HepG2 (cell line): ENCODE results near the gene SAMD8. TPM values are rescaled to one million over a fixed set of nuclear protein-coding genes. Genes with fewer than 3 reads are reported as not detected.
"Not testable (repeated sequence)": the region's sequence is repeated elsewhere in the genome, so short reads cannot be mapped to it uniquely, and the experiment has no call there.

Experiments
- ATAC-seq: fragments of 200-7000 bp; cut with Tn5 transposase; 3 replicates; pipeline ENCODE4 v1.9.1; 2020; ENCODE audit warnings: mild to moderate bottlenecking, moderate library complexity
- BruUV-seq: library from RNA; stranded (reverse); fragments of 400-500 nt; replicated peaks from 2 replicates; lab custom pipeline; 2021; lab: Mats Ljungman, UMichigan
- CTCF ChIA-PET: fragments of 300-600 bp; formaldehyde crosslinking; extraction: SDS; loops from one replicate; lab custom pipeline; 2021; ENCODE audit warnings: low total read pairs, inconsistent platforms, low intra/inter-chr PET ratio; lab: Yijun Ruan, JAX
- POLR2A ChIA-PET: fragments of 350-600 bp; sonication (Branson Sonifier 250); formaldehyde crosslinking; loops from one replicate; lab custom pipeline; 2020; ENCODE audit warnings: antibody characterized with exemption, inconsistent platforms; lab: Yijun Ruan, JAX
- DNase-seq: peaks from one replicate; pipeline ENCODE4 v3.0.0-alpha.2; 2015; ENCODE audit warnings: low spot score
- FAIRE-seq: peaks from 3 replicates; lab custom pipeline; 2011; peaks lifted over from hg19 to GRCh38; lab: Jason Lieb, UNC
- H2AFZ ChIP-seq: one replicate; pipeline ENCODE4 v1.6.1; 2011; ENCODE audit warnings: low read length, inconsistent platforms
- H3K27ac ChIP-seq: fragments of 300-600 bp; 3 replicates; pipeline ENCODE4 v1.8.0; 2011; ENCODE audit warnings: mixed run types, mild to moderate bottlenecking, mixed read lengths, low read length, inconsistent platforms; ENCODE audit not compliant: insufficient read depth; ENCODE audit errors: extremely low read length
- H3K27me3 ChIP-seq, 2 experiments: fragments of 200-600 bp in 1 of 2; 2 replicates in 1 of 2; 3 replicates in 1 of 2; pipeline versions ENCODE4 v1.6.0 to v1.8.0; 2011; ENCODE audit warnings: low read length in 2 of 2, mild to moderate bottlenecking in 2 of 2, moderate library complexity in 2 of 2, inconsistent platforms in 1 of 2; ENCODE audit not compliant: insufficient read depth in 2 of 2, control insufficient read depth in 1 of 2
- H3K36me3 ChIP-seq, 2 experiments: fragments of 200-600 bp in 1 of 2; replicated peaks in 1 of 2; 2 replicates in 1 of 2; 3 replicates in 1 of 2; pipeline versions ENCODE4 v1.5.1 to v1.8.0; 2011; ENCODE audit warnings: low read length in 2 of 2, inconsistent platforms in 1 of 2; ENCODE audit not compliant: insufficient read depth in 2 of 2, control insufficient read depth in 1 of 2
- H3K4me1 ChIP-seq: 2 replicates; pipeline ENCODE4 v1.5.1; 2012; ENCODE audit warnings: low read length, inconsistent platforms; ENCODE audit not compliant: insufficient read depth
- H3K4me2 ChIP-seq: 2 replicates; pipeline ENCODE4 v1.6.0; 2011; ENCODE audit warnings: low read depth, low read length, inconsistent platforms
- H3K4me3 ChIP-seq, 3 experiments: fragments of 200-600 bp in 1 of 3; sonication (generic), shearing (Covaris generic) in 1 of 3; replicated peaks in 1 of 3; 2 replicates each; pipeline ENCODE4 v1.5.1; 2011 to 2016; ENCODE audit warnings: low read length in 3 of 3, inconsistent platforms in 2 of 3, low read depth in 2 of 3, mild to moderate bottlenecking in 2 of 3, control low read depth in 1 of 3, mixed read lengths in 1 of 3; ENCODE audit not compliant: insufficient read depth in 1 of 3
- H3K79me2 ChIP-seq: one replicate; pipeline ENCODE4 v1.6.1; 2011; ENCODE audit warnings: low read length, inconsistent platforms; ENCODE audit not compliant: insufficient read depth
- H3K9ac ChIP-seq: 2 replicates; pipeline ENCODE4 v1.6.0; 2011; ENCODE audit warnings: mild to moderate bottlenecking, low read depth, low read length, inconsistent platforms; ENCODE audit not compliant: insufficient read depth
- H3K9me3 ChIP-seq: 2 replicates; pipeline ENCODE4 v1.5.1; 2012; ENCODE audit warnings: mild to moderate bottlenecking, low read length
- H4K20me1 ChIP-seq: 2 replicates; pipeline ENCODE4 v1.6.0; 2011; ENCODE audit warnings: inconsistent platforms, mild to moderate bottlenecking, low read length, moderate library complexity; ENCODE audit not compliant: insufficient read depth
- AGO1 ChIP-seq: fragments of 200-400 bp; formaldehyde crosslinking; IDR thresholded peaks from 2 replicates; pipeline ENCODE4 v1.6.1; 2017; ENCODE audit warnings: mild to moderate bottlenecking, low read depth, low read length, moderate library complexity; ENCODE audit not compliant: poor library complexity, severe bottlenecking
- ARNT2 ChIP-seq: sonication (generic); formaldehyde crosslinking; IDR thresholded peaks from 2 replicates; pipeline ENCODE4 v1.8.0; 2022; ENCODE audit warnings: mild to moderate bottlenecking, low read depth, missing genetic modification reagents, moderate library complexity
- CERS6 ChIP-seq: sonication (generic); formaldehyde crosslinking; IDR thresholded peaks from 2 replicates; pipeline ENCODE4 v1.5.0; 2020; ENCODE audit warnings: missing genetic modification reagents
- ESRRA ChIP-seq: sonication (generic); formaldehyde crosslinking; IDR thresholded peaks from 2 replicates; pipeline ENCODE4 v1.5.1; 2020; ENCODE audit warnings: mild to moderate bottlenecking, low read depth, missing genetic modification reagents
- FLYWCH1 ChIP-seq: sonication (generic); formaldehyde crosslinking; IDR thresholded peaks from 2 replicates; pipeline ENCODE4 v1.8.1; 2023; ENCODE audit warnings: mild to moderate bottlenecking, missing genetic modification reagents
- JDP2 ChIP-seq: sonication (generic); formaldehyde crosslinking; IDR thresholded peaks from 2 replicates; pipeline ENCODE4 v1.8.1; 2022; ENCODE audit warnings: missing genetic modification reagents, borderline replicate concordance
- MYPOP ChIP-seq: sonication (generic); formaldehyde crosslinking; IDR thresholded peaks from 2 replicates; pipeline ENCODE4 v1.8.1; 2023; ENCODE audit warnings: mild to moderate bottlenecking, moderate library complexity, missing genetic modification reagents
- TOPORS ChIP-seq: sonication (generic); formaldehyde crosslinking; IDR thresholded peaks from 2 replicates; pipeline ENCODE4 v1.8.0; 2023; ENCODE audit warnings: mild to moderate bottlenecking, missing genetic modification reagents
- ZNF143 ChIP-seq: sonication (generic); formaldehyde crosslinking; IDR thresholded peaks from 2 replicates; pipeline ENCODE4 v1.4.0; 2020; ENCODE audit warnings: missing genetic modification reagents
- ZNF569 ChIP-seq: sonication (generic); formaldehyde crosslinking; IDR thresholded peaks from 2 replicates; pipeline ENCODE4 v1.5.0; 2020; ENCODE audit warnings: mild to moderate bottlenecking, missing genetic modification reagents, moderate library complexity, borderline replicate concordance
- ZNF709 ChIP-seq: sonication (generic); formaldehyde crosslinking; IDR thresholded peaks from 2 replicates; pipeline ENCODE4 v1.5.0; 2020; ENCODE audit warnings: mild to moderate bottlenecking, missing genetic modification reagents
- ZNF747 ChIP-seq: sonication (generic); formaldehyde crosslinking; IDR thresholded peaks from 2 replicates; pipeline ENCODE4 v1.8.1; 2023; ENCODE audit warnings: missing genetic modification reagents, mild to moderate bottlenecking, borderline replicate concordance
- ZNF776 ChIP-seq: sonication (generic); formaldehyde crosslinking; IDR thresholded peaks from 2 replicates; pipeline ENCODE4 v1.4.0; 2020; ENCODE audit warnings: mild to moderate bottlenecking, missing genetic modification reagents
- WGBS: methylation state at CpG from one replicate; pipeline ENCODE4 v1.1.6; 2017; ENCODE audit warnings: low lambda C conversion rate; 5-methylcytosine and 5-hydroxymethylcytosine counted together
- in situ Hi-C: cut with HindIII; loops from 2 replicates; pipeline ENCODE4 v1.10.0; 2017; ENCODE audit warnings: low pct_unique_long_range_greater_than_20kb; ENCODE audit not compliant: extremely low pct_ligation_motif_present
- intact Hi-C: fragments of 100-400 bp; cut with micrococcal nuclease; formaldehyde crosslinking; loops from one replicate; pipeline ENCODE4 v1.10.0; 2022; ENCODE audit not compliant: unreplicated experiment
- polyA plus RNA-seq, 8 experiments: library from polyadenylated mRNA; depleted of rRNA in 3 of 8; stranded (reverse) in 7 of 8; unstranded in 1 of 8; fragments of >200 nt; fragmentation: Illumina TruSeq in 4 of 8; extraction: Trizol in 4 of 8; gene quantifications; 2 replicates each; pipeline versions ENCODE4 v1.2.1 to v1.2.3, GENCODE V29; 2011 to 2016; ENCODE audit warnings: low read depth in 4 of 8, missing spikeins in 1 of 8, mixed read lengths in 1 of 8; ENCODE audit not compliant: insufficient read depth in 1 of 8
- total RNA-seq, 5 experiments: library from RNA; depleted of rRNA; stranded (reverse); fragments of >200 nt; fragmentation: Illumina TruSeq; extraction: Trizol; gene quantifications; 2 replicates each; pipeline ENCODE4 v1.2.3, GENCODE V29; 2016; ENCODE audit warnings: low read depth in 1 of 5

The SAMD8 gene
- total and polyA plus RNA-seq, 2 of the 13 experiments (the other 11 are each of a cell fraction or from before 2014, with no cell fraction given), result 10.4 to 13.2 TPM

GRCh38 chr10:75106242-75106641, 5.2 kb upstream of the SAMD8 start (continued):
- TF ChIP-seq ZNF569 (CRISPR knock-in tag), result no peak
- no peak for TF ChIP-seq TOPORS (CRISPR knock-in tag)

GRCh38 chr10:75106891-75107290, 4.6 kb upstream of the SAMD8 start:
- POLR2A ChIA-PET, FAIRE-seq, H2AFZ ChIP-seq, H3K27me3 ChIP-seq, DNase-seq, BruUV-seq, H3K9ac ChIP-seq, H3K4me3 ChIP-seq, H3K9me3 ChIP-seq, H4K20me1 ChIP-seq, intact Hi-C loops, H3K27ac ChIP-seq, ATAC-seq, H3K4me2 ChIP-seq, H3K79me2 ChIP-seq, CTCF ChIA-PET, H3K36me3 ChIP-seq: not testable (repeated sequence)
- in situ Hi-C loops, result loop anchor here (10.0 kb wide), 1 partner anchor 212 kb away; no protein-coding TSS in a partner anchor
- 94% methylated on average over 9 of the region's 9 CpGs for WGBS
- peaks cover 50% of the 10 kb centered on the region for H3K4me1 ChIP-seq

GRCh38 chr10:75107756-75108683, 3.4 kb upstream of the SAMD8 start:
- Histone ChIP-seq H3K27ac (peak overlapping the region; percentile 29), H2AFZ (no peak overlapping the region), H3K36me3 (no peaks in the 10 kb centered on the region), H3K27me3 (no peaks in the 10 kb centered on the region; a peak in 1 of 5 replicates), H3K4me2 (peak overlapping the region; percentile 87), H3K9me3 (no peaks in the 10 kb centered on the region), H3K9ac (peak overlapping the region; percentile 47), H4K20me1 (no peaks in the 10 kb centered on the region), H3K4me3 (peak overlapping the region; percentile 29 to 65 (median 44); a peak in 5 of 6 replicates), H3K79me2 (peaks cover 11% of the 10 kb centered on the region), H3K4me1 (peaks cover 55% of the 10 kb centered on the region)
- in situ Hi-C loops, result loop anchor here (10.0 kb wide), 1 partner anchor 213 kb away; no protein-coding TSS in a partner anchor
- FAIRE-seq, result no peak
- POLR2A ChIA-PET, result interaction anchor here (0.6 to 1.0 kb wide), 2 partner anchors 80 to 117 kb away, joined by 3 read pairs; no protein-coding TSS in a partner anchor
- ATAC-seq, result peak; percentile 8
- DNase-seq, result no peak
- TSS peak; percentile 42 for BruUV-seq
- CTCF ChIA-PET, result interaction anchor here (0.8 kb wide), 1 partner anchor 128 kb away, joined by 3 read pairs; no protein-coding TSS in a partner anchor
- WGBS, result 53% methylated on average over 11 of the region's 25 CpGs
- intact Hi-C loops, result no loop called here
- no peak for TF ChIP-seq JDP2 (CRISPR knock-in tag)
- TF ChIP-seq ZNF776 (CRISPR knock-in tag), result peak; percentile 24; the same call in 1 of the 2 replicates
- no peak for TF ChIP-seq MYPOP
- TF ChIP-seq FLYWCH1 (CRISPR knock-in tag), result no peak
- no peak for TF ChIP-seq CERS6 (CRISPR knock-in tag)
- no peak for TF ChIP-seq ESRRA (CRISPR knock-in tag)
- no peak for TF ChIP-seq AGO1
- TF ChIP-seq ARNT2, result no peak
- no peak for TF ChIP-seq ZNF709 (CRISPR knock-in tag)
- TF ChIP-seq ZNF747 (CRISPR knock-in tag), result no peak
- no peak for TF ChIP-seq ZNF143 (CRISPR knock-in tag)
